Liver (tissue), 3 donors: ENCODE measurements around the gene FREM3.

Source experiments
- CTCF ChIP-seq: fragments of 150-350 bp; IDR thresholded peaks from 2 replicates; pipeline ENCODE4 v1.5.1; 2017; ENCODE audit warnings: improper control_type of control experiment, low read depth, low read length; ENCODE audit not compliant: missing input control
- JUND ChIP-seq, 2 donors: IDR thresholded peaks; 2 replicates each; pipeline ENCODE4 v1.6.1; 2016; ENCODE audit warnings: antibody characterized with exemption in 2 of 2
- donor health status: healthy.
- donor health status: healthy.

GRCh38 chr4:143679434-143679833 lies 21.0 kb downstream of the FREM3 start:
- TF ChIP-seq CTCF = no peak
- no peak for TF ChIP-seq JUND (IDR thresholded peaks at IDR 0.05)
